K562 (cell line): ENCODE data around the gene LY6G5B. TPM values are rescaled to one million over a fixed set of nuclear protein-coding genes. Genes with fewer than 3 reads are reported as not detected.

Experiments used
- BRD9 ChIP-seq: fragments of 450-650 bp; IDR thresholded peaks from 2 replicates; pipeline ENCODE4 v1.6.1; 2018; ENCODE audit warnings: low read depth; ENCODE audit not compliant: partially characterized antibody
- GABPB2 ChIP-seq: fragments of 250-450 bp; sonication (Bioruptor Pico); conservative IDR thresholded peaks from 2 replicates; pipeline ENCODE4 v1.5.1; 2021; ENCODE audit warnings: mild to moderate bottlenecking
- HDGF ChIP-seq: fragments of 450-650 bp; IDR thresholded peaks from 2 replicates; pipeline ENCODE4 v1.6.1; 2016
- LARP7 ChIP-seq: fragments of 450-650 bp; IDR thresholded peaks from 2 replicates; pipeline ENCODE4 v1.6.1; 2016
- MTA1 ChIP-seq: fragments of 450-650 bp; IDR thresholded peaks from 2 replicates; pipeline ENCODE4 v1.6.1; 2017; ENCODE audit warnings: borderline replicate concordance
- NFIX ChIP-seq: fragments of 250-450 bp; sonication (Bioruptor Pico); IDR thresholded peaks from 2 replicates; pipeline ENCODE4 v1.4.0; 2020; ENCODE audit warnings: low read depth, mild to moderate bottlenecking, moderate library complexity
- NFRKB ChIP-seq: fragments of 450-650 bp; IDR thresholded peaks from 2 replicates; pipeline ENCODE4 v1.6.1; 2016; ENCODE audit warnings: low read depth
- SETDB1 ChIP-seq: IDR thresholded peaks from one replicate; pipeline ENCODE4 v1.6.1; 2012; ENCODE audit warnings: low read length, control low read depth, inconsistent platforms
- SIN3B ChIP-seq: fragments of 450-650 bp; IDR thresholded peaks from 2 replicates; pipeline ENCODE4 v1.6.1; 2017; ENCODE audit warnings: low read depth, mild to moderate bottlenecking, moderate library complexity
- SIRT6 ChIP-seq: IDR thresholded peaks from one replicate; pipeline ENCODE4 v1.6.1; 2012; ENCODE audit warnings: low read depth, mild to moderate bottlenecking, control low read depth, inconsistent platforms, low read length, moderate library complexity
- ZBTB7A ChIP-seq: IDR thresholded peaks from 2 replicates; pipeline ENCODE4 v1.6.1; 2011; ENCODE audit warnings: low read depth, mild to moderate bottlenecking, low read length, moderate library complexity, borderline replicate concordance; ENCODE audit not compliant: control insufficient read depth
- ZNF133 ChIP-seq: fragments of 250-450 bp; sonication (Bioruptor Pico); IDR thresholded peaks from 2 replicates; pipeline ENCODE4 v1.4.0; 2020; ENCODE audit warnings: mild to moderate bottlenecking
- ZNF212 ChIP-seq: fragments of 450-650 bp; formaldehyde crosslinking; IDR thresholded peaks from 2 replicates; pipeline ENCODE4 v1.4.0; 2020; ENCODE audit warnings: mild to moderate bottlenecking
- ZNF311 ChIP-seq: fragments of 250-450 bp; sonication (Bioruptor Pico); IDR thresholded peaks from 2 replicates; pipeline ENCODE4 v1.4.0; 2020; ENCODE audit warnings: mild to moderate bottlenecking, moderate library complexity
- ZNF551 ChIP-seq: fragments of 250-450 bp; sonication (Bioruptor Pico); IDR thresholded peaks from 2 replicates; pipeline ENCODE4 v1.5.0; 2021; ENCODE audit warnings: mild to moderate bottlenecking, moderate library complexity
- ZNF561 ChIP-seq: fragments of 450-650 bp; formaldehyde crosslinking; conservative IDR thresholded peaks from 2 replicates; pipeline ENCODE4 v1.4.0; 2020; ENCODE audit warnings: mild to moderate bottlenecking, moderate library complexity
- ZNF76 ChIP-seq: fragments of 250-450 bp; sonication (Bioruptor Pico); IDR thresholded peaks from 2 replicates; pipeline ENCODE4 v1.4.0; 2020; ENCODE audit warnings: mild to moderate bottlenecking, moderate library complexity, borderline replicate concordance
- polyA plus RNA-seq, 8 experiments: library from polyadenylated mRNA; depleted of rRNA in 4 of 8; stranded (reverse) in 5 of 8; unstranded in 3 of 8; fragments of >200 nt; fragmentation: Nextera tagmentation in 2 of 8; fragmentation: Illumina TruSeq in 1 of 8; extraction: Ambion mirVana in 2 of 8; extraction: Trizol in 1 of 8; gene quantifications; 2 replicates each; pipeline versions ENCODE4 v1.2.1 to v1.2.3, GENCODE V29; 2011 to 2014; ENCODE audit warnings: inconsistent platforms in 1 of 8, missing spikeins in 1 of 8
- total RNA-seq, 7 experiments: library from RNA; depleted of rRNA in 6 of 7; stranded (reverse); fragments of >200 nt in 6 of 7; fragmentation: Illumina TruSeq in 2 of 7; extraction: Trizol in 2 of 7; gene quantifications; 2 replicates each; pipeline versions ENCODE4 v1.2.1 to v1.2.3, GENCODE V29; 2011 to 2021; ENCODE audit warnings: low replicate concordance in 1 of 7
- TF ChIP-seq, protein P1 (sequence below), 2 experiments: IDR thresholded peaks in 1 of 2; conservative IDR thresholded peaks in 1 of 2; 2 replicates each; pipeline ENCODE4 v1.6.1; 2016; ENCODE audit warnings: low read depth in 2 of 2, mild to moderate bottlenecking in 1 of 2, missing compliant biosample characterization in 1 of 2, missing genetic modification characterization in 1 of 2, moderate library complexity in 1 of 2
- TF ChIP-seq, protein P2 (sequence below): fragments of 250-450 bp; sonication (Bioruptor Pico); IDR thresholded peaks from 2 replicates; pipeline ENCODE4 v1.8.0; 2022; ENCODE audit warnings: inconsistent platforms, mild to moderate bottlenecking, moderate library complexity, borderline replicate concordance
- TF ChIP-seq, protein P3 (sequence below), 3 experiments: fragments of 200-800 bp in 1 of 3; sonication (Bioruptor generic) in 1 of 3; sonication (generic) in 1 of 3; formaldehyde crosslinking in 1 of 3; IDR thresholded peaks; 2 replicates each; pipeline versions ENCODE4 v1.6.1 to v1.8.0; 2016 to 2022; ENCODE audit warnings: mild to moderate bottlenecking in 2 of 3, missing compliant biosample characterization in 2 of 3, missing genetic modification characterization in 2 of 3, missing genetic modification reagents in 1 of 3
- TF ChIP-seq, protein P4 (sequence below): fragments of 250-450 bp; sonication (Bioruptor Pico); IDR thresholded peaks from 2 replicates; pipeline ENCODE4 v1.4.0; 2020

LY6G5B gene
- total and polyA plus RNA-seq, 9 of the 15 experiments (the other 6 are each of a cell fraction or from before 2014, with no cell fraction given) = 6.0 to 27.0 (median 7.5) TPM

DNA sequence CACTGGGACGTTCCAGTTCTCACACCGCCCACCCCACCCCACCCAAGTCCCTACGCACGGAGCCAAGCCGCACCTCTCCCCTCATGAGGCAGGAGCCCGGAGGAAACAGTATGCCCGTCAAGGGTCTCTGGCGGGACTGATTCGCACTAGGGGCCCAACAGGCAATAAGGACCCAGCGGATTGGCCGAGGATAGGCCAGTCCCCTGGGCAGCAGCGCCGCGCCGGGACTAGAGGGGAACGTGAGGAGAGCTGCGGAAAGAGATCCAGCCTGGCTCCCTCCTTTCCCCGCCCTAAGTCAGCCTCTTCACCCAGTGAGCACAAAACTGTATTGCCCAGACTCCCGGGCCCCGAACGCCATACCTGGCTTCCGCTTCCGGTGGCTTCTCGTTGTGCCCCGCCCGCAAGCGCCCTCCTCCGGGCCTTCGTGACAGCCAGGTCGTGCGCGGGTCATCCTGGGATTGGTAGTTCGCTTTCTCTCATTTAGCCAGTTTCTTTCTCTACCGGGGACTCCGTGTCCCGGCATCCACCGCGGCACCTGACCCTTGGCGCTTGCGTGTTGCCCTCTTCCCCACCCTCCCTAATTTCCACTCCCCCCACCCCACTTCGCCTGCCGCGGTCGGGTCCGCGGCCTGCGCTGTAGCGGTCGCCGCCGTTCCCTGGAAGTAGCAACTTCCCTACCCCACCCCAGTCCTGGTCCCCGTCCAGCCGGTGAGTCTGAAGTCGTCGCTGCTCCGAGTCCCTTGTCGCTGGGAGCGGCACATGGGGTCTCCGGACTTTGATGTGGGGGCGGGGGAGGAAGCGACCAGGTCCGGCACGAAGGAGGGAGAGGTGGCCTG, 4.1 kb upstream of the LY6G5B start, which contains the start of gene CSNK2B (continued):
- TF ChIP-seq, protein P1, sequence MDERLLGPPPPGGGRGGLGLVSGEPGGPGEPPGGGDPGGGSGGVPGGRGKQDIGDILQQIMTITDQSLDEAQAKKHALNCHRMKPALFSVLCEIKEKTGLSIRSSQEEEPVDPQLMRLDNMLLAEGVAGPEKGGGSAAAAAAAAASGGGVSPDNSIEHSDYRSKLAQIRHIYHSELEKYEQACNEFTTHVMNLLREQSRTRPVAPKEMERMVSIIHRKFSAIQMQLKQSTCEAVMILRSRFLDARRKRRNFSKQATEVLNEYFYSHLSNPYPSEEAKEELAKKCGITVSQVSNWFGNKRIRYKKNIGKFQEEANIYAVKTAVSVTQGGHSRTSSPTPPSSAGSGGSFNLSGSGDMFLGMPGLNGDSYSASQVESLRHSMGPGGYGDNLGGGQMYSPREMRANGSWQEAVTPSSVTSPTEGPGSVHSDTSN (CRISPR knock-in tag; IDR thresholded peaks at IDR 0.05; ENCODE audit: low read depth) = no peak
- TF ChIP-seq, protein P1 (tag; conservative IDR thresholded peaks at IDR 0.05; ENCODE audit: low read depth) = no peak; the same call in 1 of the 2 replicates
- peak; percentile 54; the same call in 1 of the 2 replicates for TF ChIP-seq HDGF
- peak; percentile 94 for TF ChIP-seq NFRKB
- TF ChIP-seq BRD9 = peak; percentile 89
- TF ChIP-seq GABPB2 (CRISPR knock-in tag) = peak; percentile 73
- peak; percentile 70; the same call in 1 of the 2 replicates for TF ChIP-seq ZNF133 (CRISPR knock-in tag)
- no peak for TF ChIP-seq ZNF311 (CRISPR knock-in tag)
- TF ChIP-seq SETDB1 = peak; percentile 21
- TF ChIP-seq SIN3B = no peak
- TF ChIP-seq ZNF76 (CRISPR knock-in tag) = peak; percentile 31; the same call in 1 of the 2 replicates
- TF ChIP-seq NFIX = peak; percentile 3; the same call in 1 of the 2 replicates
- TF ChIP-seq, protein P2, sequence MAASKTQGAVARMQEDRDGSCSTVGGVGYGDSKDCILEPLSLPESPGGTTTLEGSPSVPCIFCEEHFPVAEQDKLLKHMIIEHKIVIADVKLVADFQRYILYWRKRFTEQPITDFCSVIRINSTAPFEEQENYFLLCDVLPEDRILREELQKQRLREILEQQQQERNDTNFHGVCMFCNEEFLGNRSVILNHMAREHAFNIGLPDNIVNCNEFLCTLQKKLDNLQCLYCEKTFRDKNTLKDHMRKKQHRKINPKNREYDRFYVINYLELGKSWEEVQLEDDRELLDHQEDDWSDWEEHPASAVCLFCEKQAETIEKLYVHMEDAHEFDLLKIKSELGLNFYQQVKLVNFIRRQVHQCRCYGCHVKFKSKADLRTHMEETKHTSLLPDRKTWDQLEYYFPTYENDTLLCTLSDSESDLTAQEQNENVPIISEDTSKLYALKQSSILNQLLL (CRISPR knock-in tag) = no peak
- TF ChIP-seq, protein P3, sequence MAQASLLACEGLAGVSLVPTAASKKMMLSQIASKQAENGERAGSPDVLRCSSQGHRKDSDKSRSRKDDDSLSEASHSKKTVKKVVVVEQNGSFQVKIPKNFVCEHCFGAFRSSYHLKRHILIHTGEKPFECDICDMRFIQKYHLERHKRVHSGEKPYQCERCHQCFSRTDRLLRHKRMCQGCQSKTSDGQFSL (CRISPR knock-in tag; IDR thresholded peaks at IDR 0.05) = peak; percentile 98
- TF ChIP-seq, protein P3 (tag; IDR thresholded peaks at IDR 0.05) = peak in 1 of 2 experiments; percentile 93; a peak in 2 of 4 replicates
- peak; percentile 58; the same call in 1 of the 2 replicates for TF ChIP-seq ZNF561 (CRISPR knock-in tag)
- TF ChIP-seq SIRT6 = no peak
- TF ChIP-seq ZNF212 (CRISPR knock-in tag) = peak; percentile 79; the same call in 1 of the 2 replicates
- peak; percentile 95 for TF ChIP-seq ZBTB7A
- peak; percentile 83 for TF ChIP-seq LARP7
- TF ChIP-seq, protein P4, sequence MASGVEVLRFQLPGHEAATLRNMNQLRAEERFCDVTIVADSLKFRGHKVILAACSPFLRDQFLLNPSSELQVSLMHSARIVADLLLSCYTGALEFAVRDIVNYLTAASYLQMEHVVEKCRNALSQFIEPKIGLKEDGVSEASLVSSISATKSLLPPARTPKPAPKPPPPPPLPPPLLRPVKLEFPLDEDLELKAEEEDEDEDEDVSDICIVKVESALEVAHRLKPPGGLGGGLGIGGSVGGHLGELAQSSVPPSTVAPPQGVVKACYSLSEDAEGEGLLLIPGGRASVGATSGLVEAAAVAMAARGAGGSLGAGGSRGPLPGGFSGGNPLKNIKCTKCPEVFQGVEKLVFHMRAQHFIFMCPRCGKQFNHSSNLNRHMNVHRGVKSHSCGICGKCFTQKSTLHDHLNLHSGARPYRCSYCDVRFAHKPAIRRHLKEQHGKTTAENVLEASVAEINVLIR = peak; percentile 80
- TF ChIP-seq ZNF551 (CRISPR knock-in tag) = no peak
- peak; percentile 78; the same call in 1 of the 2 replicates for TF ChIP-seq MTA1
